CD4-positive, alpha-beta T cell treated with Interleukin-15 for 4 hours (primary cell): Measurements from ENCODE around the gene GNL2.
A peak's percentile ranks its signal among the peaks of the same experiment; 100 is the strongest.
"Not testable (repeated sequence)": the region's sequence is repeated elsewhere in the genome, so short reads cannot be mapped to it uniquely, and the experiment has no call there.

ENCODE experiments used
- DNase-seq: peaks from one replicate; pipeline ENCODE4 v3.0.0-alpha.2; 2020; ENCODE audit warnings: low spot score

GNL2 gene

DNA sequence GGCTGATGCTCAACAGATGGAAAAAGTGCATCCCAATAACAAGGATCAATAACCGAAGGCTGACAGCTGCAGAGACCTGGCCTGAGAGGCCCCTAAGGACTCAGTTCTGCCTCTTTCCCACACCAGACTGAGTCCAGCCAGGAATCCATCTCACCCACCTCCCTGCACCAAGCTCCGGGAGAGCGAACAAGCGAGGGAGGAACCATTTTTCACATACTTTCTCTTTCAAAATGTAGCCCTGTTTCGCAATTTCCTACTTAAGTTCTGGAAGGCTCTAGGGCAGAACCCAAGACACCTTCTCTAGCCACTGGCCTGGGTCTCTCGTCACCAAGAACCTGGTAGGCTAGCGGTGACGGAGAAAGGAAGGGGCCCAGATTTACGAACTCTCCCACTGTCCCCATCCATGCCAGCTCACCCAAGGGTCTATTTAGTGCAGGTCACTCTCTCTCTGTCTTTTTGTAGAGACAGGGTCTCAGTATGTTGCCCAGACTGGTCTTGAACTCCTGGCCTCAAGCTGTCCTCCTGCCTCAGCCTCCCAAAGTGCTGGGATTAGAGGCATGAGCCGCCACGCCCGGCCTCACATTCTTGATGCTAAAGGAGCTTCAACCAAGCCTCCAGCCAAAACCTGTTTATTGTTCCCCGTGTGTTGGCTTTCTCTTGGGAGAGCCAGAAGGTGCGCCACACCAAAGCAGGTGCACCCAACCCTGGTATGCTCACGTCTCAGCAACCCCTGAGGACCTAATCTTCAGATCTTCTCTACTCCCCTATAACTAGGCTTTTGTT lies 10.9 kb upstream of the GNL2 start:
- no peak for DNase-seq

DNA sequence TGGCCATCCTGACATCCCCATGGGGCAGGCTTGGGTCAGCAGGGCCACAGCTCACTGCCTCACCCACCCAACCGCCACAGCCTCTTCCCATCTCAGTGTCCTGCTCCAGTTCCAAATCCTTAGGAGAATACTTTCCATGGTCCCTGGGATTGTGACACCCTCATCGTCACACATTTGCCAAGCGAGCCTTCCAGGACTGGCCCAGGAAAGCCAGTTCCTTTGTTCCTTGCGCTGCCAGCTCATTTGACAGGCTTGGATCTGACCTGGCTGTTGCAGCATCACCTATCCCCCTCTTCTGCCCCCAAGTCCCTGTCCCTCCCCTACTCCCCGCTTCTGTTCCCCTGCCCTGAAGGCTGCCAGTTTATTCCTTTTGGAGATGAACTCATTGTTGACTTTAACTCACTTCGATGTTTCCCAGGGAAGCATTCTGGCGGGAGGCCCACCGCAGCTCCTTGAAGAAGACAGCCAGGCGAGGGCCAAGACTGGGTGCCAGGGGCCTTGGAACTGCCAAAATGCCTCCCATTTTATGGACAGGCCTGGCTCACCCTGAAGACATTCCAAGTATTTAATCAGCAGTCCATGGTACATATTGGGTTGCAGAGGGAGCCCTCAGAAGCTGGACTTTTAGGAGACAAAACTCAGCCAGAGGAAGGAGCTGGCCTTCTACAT lies 10.2 kb upstream of the GNL2 start:
- no peak for DNase-seq

DNA sequence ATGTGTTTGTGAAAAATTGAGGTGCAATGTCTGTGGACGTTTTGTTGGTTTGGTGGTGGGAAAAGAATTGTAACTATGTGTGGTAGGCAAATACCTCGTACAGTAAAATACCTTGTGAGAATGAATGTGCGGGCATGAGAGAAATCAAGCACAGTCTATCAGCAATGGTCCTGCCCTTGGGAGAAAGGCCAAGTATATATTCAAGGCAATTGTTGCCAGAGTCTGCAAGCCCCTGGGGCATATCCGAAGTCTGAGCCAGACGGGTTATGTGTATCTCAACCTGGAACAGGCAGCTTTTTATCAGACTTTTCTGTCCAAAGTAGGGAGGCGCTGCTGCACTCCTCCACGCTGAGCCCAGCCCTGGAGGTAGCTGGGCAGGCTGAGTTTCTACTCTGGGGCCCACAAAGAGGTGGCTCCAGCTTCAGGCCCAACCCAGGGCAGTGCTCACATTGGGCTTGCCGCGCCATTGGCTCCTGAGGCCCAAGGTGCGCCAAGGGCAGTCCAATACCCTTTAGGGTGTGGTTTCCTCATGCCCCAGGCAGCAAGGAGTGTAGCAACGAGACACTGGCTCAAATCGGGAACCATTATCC lies 9.4 kb upstream of the GNL2 start:
- no peak for DNase-seq

DNA sequence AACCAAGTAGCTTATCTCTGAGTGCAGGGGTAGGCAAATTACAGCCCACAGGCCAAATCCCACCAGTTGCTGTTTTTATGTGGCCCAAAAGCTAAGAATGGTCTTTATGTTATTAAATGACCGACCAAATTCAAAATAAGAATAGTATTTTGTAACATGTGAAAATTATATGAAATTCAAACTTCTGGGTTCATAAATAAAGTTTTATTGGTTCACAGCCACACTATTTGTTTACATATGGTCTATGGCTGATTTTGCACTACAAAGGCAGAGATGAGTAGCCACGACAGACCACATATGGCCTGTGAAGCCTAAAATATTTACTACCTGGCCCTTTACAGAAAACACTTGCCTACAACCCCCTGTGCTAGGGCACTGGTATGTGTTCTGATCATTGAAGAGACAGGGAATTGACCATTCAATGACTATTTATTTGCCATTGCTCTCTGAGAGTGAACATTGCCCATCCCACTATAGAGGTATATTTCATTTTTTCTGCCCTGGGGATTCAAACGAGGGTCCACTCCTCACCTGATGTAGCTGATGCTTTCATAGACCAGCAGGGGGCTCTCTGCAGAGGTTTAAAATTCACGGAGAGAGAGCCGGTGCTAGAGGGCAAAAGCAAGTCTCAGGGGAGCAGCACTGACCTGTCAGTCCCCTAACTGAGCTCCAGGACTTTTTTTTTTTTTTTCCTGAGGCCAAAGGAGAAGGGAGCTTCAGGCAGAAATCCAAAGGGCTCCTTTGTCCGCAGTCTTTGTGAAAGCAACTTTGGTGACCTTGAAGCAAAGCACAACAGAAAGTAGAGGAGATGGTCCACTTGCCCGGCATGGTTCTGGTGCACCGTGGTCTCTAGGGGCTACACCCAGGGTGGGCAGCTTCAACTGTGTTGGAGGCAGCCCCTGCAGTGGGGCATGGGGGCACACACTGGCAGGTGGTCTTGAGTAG lies 7.3 kb upstream of the GNL2 start:
- peak; percentile 52 for DNase-seq

DNA sequence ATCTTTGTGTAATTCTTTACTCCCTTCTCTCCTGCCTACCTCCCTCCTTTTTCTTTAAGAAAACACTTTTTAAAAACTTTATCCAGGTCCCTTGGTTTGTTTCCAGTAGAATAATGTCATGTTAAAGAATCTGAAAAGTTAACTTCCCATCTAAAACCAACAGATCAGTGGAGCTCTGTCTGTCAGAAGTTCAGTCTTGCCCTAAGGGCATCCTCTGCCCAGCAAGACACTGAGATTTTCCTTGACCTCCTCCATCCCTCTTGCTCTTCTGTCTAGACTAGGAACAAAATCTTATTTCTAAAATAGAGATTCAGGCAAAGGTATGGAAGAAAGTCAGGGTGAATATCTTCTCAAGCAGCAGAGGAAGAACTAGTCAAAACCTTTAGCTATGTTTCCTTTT lies 5.7 kb upstream of the GNL2 start:
- DNase-seq: no peak

DNA sequence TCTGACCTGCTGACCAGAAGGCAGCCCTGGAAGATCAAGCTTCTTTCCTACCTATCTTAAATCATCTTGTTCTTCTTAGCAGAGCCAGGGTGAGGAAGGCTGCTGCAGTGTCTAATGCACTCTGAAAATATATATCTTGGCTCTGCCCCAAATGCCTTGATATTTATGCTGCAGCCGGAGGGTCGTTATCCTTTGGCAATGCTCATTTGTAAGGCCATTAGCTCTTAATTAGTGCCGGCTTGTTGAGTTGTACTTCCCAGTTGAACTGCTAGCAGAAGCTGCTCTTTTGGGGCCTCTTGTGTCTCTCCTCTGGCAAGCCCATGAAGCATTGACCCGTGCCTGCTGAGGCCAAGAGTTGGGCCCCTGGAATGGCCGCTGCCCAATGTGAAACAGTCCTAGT lies 4.2 kb upstream of the GNL2 start:
- no peak for DNase-seq

DNA sequence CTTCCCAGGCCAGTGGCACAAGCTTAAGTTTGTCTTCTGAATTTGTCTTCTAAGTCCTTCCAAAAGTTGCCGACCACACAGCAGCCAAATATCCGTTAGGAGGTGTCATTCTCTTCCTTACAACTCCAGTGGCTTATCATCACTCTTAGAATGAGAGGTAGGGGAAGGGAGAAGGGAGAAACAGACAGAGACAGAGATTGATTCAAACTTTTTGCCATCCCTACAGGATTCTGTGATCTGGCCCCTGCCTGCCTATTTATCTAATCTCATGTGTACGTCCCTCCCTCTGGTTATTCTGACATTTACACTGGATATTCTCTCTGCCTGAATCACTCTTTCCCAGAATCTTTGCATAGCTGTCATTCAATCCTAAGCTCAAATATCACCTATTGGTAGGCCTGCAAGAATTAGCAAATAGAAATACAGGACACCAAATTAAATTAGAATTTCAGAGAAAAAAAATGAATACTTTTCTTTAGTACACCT lies 488 bp upstream of the GNL2 start:
- peak; percentile 21 for DNase-seq

DNA sequence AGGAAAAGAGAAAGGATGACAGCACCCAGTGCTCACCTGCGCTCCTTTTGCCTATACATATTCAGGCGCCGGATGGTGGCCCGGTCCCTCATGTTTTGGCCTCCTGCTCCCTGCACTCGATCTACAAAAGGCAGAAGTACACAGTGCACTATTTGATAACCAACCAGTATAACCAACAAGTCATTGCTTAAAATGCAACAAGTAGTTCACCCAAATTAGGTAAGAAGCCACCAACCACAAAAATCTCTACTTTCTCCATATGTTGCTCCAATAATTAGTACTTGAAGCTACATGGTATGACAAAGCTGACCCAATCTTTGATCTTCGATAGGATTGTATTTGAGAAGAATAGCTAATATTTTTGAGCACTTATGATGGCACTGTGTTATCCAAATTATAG lies 2.0 kb downstream of the GNL2 start:
- DNase-seq: no peak

DNA sequence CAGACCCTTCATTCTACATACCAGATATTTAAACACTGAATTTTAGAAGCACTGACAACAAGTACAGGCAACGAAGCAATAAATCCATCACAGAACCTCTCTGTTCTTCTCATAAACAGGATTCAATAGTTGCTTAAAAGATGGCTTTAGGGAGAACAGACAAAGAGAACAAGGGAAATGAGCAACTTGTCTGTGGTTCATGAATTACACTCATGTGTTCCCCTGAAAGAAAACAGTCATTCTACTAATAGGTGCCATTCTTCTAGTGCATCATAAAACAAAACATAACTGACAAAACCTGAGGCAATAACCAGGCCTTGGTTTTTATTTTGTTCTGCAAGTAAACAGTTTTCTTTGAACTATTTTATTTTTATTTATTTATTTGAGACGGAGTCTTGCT lies 6.8 kb downstream of the GNL2 start:
- DNase-seq: no peak

DNA sequence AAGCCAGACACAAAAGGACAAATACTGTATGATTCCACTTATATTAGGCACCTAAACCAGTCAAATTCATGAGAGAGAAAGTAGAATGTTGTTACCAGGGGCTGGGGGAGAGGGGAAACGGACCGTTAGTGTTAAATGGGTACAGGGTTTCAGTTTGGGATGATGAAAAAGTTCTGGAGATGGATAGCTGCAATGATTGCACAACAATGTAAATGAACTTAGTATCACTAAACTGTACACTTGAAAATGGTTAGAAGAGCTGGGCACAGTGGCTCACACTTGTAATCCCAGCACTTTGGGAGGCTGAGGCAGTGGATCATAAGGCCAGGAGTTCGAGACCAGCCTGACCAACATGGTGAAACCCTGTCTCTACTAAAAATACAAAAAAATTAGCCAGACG lies 11.2 kb downstream of the GNL2 start:
- DNase-seq: not testable (repeated sequence)

DNA sequence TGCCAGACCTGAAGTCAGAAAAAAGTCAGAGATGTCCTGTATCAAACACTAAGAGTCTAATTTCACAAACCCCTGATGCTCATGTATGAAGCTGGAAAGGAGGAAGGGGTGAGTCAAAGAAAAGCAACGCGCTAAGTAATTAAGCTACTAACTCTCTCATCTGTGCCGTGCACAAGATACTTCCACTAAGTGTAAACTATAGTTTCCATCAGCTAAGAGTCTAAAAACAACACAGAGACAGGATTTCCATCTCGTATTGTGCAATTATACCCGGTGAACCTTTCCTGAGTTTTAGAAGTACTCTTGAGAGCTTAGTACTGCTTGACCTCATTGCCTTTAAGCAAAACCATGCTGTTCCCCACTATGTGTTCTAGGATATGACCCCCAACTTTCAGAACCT lies 20.0 kb downstream of the GNL2 start:
- no peak for DNase-seq

DNA sequence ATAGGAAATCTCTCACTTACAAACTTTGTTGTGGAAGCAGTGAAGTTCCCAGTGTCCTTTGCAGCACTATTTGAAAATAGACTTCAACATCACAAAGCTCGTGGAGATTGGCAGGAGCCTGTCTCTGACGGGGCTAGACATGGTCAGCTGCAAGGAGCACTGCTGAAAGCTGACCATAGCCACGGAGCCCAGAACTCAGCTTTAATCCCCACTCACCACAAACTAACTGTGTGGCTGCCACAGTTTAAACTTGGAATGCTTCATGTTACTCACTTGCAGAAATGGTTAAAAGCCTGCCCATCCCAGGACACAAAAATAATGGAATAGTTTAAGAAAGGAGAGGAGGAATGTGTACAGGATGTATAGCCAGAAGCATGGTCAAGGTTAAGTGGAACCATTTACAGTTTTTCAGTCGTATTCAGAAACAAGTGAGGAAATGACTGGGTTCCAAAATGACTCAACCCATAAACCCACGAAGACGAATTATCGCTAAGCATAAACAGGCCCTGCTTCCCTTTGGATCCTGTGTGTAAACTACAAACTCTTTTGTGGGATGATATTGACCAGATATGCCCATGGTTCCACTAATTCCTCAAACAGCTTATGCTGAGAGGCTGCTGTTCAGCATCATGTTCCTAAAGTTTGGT lies 20.8 kb downstream of the GNL2 start:
- no peak for DNase-seq

DNA sequence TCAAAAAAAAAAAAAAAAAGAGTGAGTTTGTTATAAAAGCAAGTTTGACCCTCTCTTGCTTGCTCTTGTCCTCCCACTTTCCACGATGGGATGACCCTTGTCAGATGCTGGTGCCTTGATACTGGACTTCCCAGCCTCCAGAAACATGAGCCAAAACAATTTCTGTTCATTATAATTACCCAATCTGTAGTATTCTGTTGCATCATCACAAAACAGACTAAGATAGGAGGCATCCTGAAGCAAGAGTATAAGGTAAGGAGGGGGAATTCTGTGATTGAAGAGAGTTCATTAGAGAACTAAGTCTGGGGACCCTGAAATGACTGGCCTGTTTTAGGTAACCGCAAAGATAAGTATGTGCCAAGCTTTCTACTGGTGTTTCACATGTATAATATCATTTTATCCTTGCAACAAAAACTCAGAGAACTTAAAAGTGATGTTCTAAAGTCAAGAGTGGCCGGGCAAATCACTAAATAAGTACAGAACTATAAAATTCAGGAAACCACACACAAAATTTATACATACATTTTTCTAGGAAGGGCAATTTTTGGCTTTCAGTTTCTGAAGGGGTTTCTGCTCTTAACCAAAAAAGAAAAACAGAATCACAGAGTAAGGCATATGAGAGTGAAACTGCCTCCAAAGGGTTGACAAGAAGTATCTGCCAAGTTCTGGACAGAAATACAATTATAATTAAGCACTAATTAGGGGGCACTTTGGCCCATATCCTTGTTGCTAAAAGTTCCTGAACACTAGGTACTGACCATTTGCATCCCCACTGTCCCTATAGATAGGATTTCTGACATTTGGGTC lies 25.0 kb downstream of the GNL2 start:
- DNase-seq: no peak

DNA sequence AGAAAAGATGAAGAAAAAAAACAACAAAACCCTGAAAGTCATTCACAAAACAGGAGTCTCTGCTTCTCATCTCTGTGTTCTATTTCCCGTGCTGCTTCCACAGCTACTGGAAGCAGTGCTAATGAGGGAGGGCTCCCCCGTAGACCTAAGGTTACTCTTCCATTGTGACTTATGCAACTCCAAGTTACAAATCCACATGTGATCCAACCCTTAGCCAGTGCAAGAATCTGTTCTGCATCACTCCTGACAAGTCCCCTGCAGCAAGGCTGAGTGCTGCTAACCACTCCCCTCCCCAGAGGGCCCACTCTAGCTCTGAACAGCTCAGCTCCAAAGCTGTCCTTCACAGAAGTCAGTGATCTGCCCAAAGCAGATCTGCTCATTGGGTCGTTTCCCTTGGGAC lies 28.7 kb downstream of the GNL2 start:
- no peak for DNase-seq

DNA sequence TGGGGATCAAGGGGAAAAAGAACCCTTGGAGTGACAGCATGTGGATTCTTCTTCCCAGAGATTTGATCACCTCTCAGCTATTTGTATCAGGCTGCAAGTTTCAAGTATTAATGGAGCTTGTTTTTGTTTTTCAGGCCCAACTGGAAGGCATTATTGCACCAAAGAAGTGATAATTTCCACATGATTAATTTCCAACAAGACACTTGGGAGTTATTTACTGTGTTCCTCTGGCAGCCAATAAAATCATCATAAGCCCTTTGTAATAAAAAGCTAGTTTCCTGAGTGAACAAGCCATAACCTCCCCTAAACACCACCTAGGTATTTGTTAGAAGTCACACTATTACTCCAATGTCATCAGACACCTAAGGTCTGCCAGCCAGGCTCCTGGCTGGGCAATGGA lies 30.8 kb downstream of the GNL2 start:
- no peak for DNase-seq

DNA sequence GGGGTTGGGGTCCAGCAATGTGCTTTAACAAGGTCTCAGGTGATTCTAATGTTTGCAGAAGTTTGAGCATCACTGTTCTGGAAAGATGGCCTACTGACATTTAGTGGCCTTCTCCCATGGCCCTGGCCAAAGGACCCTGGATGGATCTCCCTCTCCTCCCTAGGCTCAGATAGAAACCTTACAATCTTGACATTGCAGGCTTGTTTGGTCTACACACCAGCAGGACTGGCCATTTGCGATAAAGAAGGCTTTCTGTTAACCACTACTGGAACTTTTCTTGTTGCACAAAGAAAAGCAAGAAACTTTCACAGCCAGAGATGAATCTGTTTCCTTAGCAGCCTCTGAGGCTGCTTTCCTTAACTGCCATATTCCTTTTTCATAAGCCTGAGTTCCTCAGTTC lies 32.8 kb downstream of the GNL2 start:
- DNase-seq: no peak

DNA sequence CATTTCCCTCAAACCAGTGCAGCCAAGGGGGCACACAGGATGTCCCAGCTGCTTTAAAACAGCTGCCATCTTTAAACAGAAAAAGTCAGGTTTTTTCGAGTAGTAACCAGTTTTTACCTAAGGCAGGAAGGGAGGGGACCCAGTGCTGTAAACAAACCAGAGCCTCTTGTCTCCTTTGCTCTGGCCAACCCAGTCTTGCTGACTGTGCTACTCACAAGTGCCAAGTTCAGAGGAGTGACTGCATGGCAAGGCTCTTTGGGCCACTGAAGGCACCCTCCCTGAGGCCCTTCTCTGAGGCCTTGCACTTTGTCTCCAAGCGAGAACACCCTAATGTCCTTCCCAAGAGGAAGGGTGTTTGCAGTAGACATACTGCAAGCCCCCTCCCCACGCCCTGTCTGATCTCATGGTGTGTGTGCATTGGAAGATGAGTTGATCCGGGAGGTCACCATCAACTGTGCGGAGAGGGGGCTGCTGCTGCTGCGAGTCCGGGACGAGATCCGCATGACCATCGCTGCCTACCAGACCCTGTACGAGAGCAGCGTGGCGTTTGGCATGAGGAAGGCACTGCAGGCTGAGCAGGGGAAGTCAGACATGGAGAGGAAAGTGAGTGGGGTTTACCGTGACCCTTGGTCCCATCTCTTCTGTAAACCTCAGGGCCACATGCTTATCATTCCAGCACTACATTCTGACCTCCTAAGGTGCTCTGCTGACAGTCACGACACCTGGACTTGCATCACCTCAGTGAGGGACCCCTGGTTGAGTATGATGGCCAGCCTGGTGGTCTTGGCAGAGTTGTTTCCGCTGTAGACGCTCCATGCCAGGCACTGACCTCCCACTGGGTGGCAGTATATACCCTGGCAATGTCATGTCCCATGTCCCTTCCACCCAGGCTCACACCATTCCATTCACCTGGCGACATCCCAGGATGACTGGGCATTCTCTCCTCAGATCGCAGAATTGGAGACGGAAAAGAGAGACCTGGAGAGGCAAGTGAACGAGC lies 34.3 kb downstream of the GNL2 start:
- DNase-seq: peak; percentile 17

DNA sequence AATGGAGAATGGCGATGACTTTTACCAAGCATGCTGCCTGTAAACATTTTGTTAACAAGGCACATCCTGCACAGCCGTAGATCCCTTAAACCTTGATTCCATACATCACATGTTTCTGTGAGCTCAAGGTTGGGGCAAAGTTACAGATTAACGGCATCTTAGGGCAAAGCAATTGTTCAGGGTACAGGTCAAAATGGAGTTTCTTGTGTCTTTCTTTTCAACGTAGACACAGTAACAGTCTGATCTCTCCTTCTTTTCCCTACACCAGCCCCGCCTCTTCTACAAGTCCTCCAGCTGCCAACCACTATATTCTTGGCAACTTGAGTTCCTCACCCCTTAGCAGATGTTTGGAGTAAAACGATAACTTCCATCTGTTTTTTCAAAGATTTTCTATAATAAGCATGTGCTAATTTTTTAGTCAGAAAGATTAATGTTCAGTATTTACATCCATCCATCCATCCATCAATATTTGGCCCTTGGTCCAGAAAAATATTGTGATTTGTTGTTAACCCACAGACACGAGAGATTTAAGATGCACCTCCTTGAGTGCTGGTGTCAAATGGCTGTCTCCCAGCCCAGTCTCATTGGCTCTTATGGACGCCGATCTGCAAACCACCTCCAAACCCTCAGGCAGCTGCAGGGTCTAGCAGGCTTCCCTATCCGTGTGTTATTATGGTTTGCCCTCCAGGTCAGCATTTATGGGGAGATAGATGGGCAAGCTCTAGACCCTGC lies 35.2 kb downstream of the GNL2 start:
- no peak for DNase-seq

DNA sequence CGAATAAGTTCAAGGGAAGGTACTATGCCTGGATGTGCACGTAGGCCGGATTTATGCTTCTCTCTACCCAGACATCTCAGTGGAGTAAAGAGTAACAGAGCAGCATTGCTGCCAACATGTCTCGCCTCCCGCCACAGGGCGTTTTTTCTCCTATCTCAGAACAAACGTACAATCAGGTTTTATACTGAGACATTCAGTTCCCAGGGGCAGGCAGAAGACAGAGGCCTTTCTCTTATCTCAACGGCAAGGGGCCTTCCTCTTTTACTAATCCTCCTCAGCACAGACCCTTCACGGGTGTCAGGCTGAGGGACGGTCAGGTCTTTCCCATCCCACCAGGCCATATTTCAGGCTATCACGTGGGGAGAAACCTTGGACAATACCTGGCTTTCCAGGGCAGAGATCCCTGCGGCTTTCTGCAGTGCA lies 35.8 kb downstream of the GNL2 start:
- DNase-seq: not testable (repeated sequence)
